HG03175 (cell line): Measurements from ENCODE around the gene SMIM24.

Source experiments
- ATAC-seq: cut with Tn5 transposase; IDR thresholded peaks from one replicate; pipeline ENCODE4 v1.9.1; 2021; ENCODE audit warnings: mild to moderate bottlenecking, moderate library complexity; ENCODE audit not compliant: unreplicated experiment

The SMIM24 gene

GRCh38 chr19:3476830-3477229 lies 3.5 kb downstream of the SMIM24 start:
- no peak for ATAC-seq

GRCh38 chr19:3475449-3475848 lies 4.9 kb downstream of the SMIM24 start:
- ATAC-seq, result no peak

- ATAC-seq, result no peak
Measured at GRCh38 chr19:3474614-3475013, 5.7 kb downstream of the SMIM24 start.

- no peak for ATAC-seq
Measured at GRCh38 chr19:3474010-3474409, 6.3 kb downstream of the SMIM24 start.

GRCh38 chr19:3471954-3472655 lies 8.2 kb downstream of the SMIM24 start:
- no peak for ATAC-seq

GRCh38 chr19:3470500-3471128 lies 9.7 kb downstream of the SMIM24 start:
- ATAC-seq, result no peak

- ATAC-seq, result no peak
Measured at GRCh38 chr19:3469638-3470499, 10.5 kb downstream of the SMIM24 start.

- ATAC-seq, result no peak
Measured at GRCh38 chr19:3468211-3468610, 12.1 kb downstream of the SMIM24 start.

- ATAC-seq, result no peak
Measured at GRCh38 chr19:3467437-3468198, 12.7 kb downstream of the SMIM24 start.

- ATAC-seq, result no peak
Measured at GRCh38 chr19:3466635-3467034, 13.7 kb downstream of the SMIM24 start.

GRCh38 chr19:3465552-3465951 lies 14.8 kb downstream of the SMIM24 start:
- ATAC-seq, result no peak

- no peak for ATAC-seq
Measured at GRCh38 chr19:3464587-3465235, 15.6 kb downstream of the SMIM24 start.

GRCh38 chr19:3463714-3464586 lies 16.4 kb downstream of the SMIM24 start:
- ATAC-seq, result no peak

GRCh38 chr19:3462991-3463713 lies 17.2 kb downstream of the SMIM24 start:
- ATAC-seq, result no peak

- ATAC-seq, result no peak
Measured at GRCh38 chr19:3459965-3460582, 20.3 kb downstream of the SMIM24 start.

GRCh38 chr19:3459089-3459881 lies 21.0 kb downstream of the SMIM24 start:
- no peak for ATAC-seq

- no peak for ATAC-seq
Measured at GRCh38 chr19:3458229-3459088, 21.9 kb downstream of the SMIM24 start.
